Measurements from ENCODE around the gene INO80B. TPM values are rescaled to one million over a fixed set of nuclear protein-coding genes. Genes with fewer than 3 reads are reported as not detected.

The INO80B gene
- total and polyA plus RNA-seq, 2 of the 8 experiments (the other 6 are each of a cell fraction or from before 2014, with no cell fraction given), result 3.9 to 18.5 TPM

- no peak overlapping the region for H2BK12ac ChIP-seq (ENCODE audit: low read depth, low read length)
- peaks cover 0 to 6% of the 10 kb centered on the region in 2 experiments for H4K20me1 ChIP-seq (replicated peaks in 1 of 2; ENCODE audit: control insufficient read depth in 1 of 2, insufficient read depth in 2 of 2, low read length in 2 of 2)
- no peak overlapping the region for H2BK120ac ChIP-seq (replicated peaks; ENCODE audit: low read depth, low read length)
- no peak overlapping the region for H3K14ac ChIP-seq (ENCODE audit: insufficient read length)
- H2BK15ac ChIP-seq (ENCODE audit: low read length), result no peak overlapping the region
- ChIA-PET CTCF (ENCODE audit: partially characterized antibody) (interaction anchor here (1.0 to 3.5 kb wide), 9 partner anchors 8 to 82 kb away, joined by 3 to 20 read pairs (median 6); partner anchors contain the start of genes DQX1, LOXL3 and TLX2), POLR2A (ENCODE audit: partially characterized antibody) (interaction anchor here (1.2 to 3.9 kb wide), 5 partner anchors 10 to 69 kb away, joined by 4 to 17 read pairs (median 11); partner anchors contain the start of genes DQX1 and WBP1)
- DNase-seq (ENCODE audit: low read depth in 1 of 2, low spot score in 2 of 2) (no peak), FAIRE-seq (no peak)
- TF ChIP-seq KDM5A (IDR thresholded peaks at IDR 0.05; ENCODE audit: low read length) (no peak), USF2 (IDR thresholded peaks at IDR 0.05; ENCODE audit: low read length) (no peak), ATF2 (IDR thresholded peaks at IDR 0.05; ENCODE audit: low read length) (no peak)
- no peak overlapping the region for H4K8ac ChIP-seq (ENCODE audit: extremely low read depth, insufficient read depth, low read length)
- no peak overlapping the region for H2AFZ ChIP-seq (ENCODE audit: low read length)
- no peaks in the 10 kb centered on the region for H3K9me3 ChIP-seq (ENCODE audit: insufficient read depth in 2 of 2, low read depth in 1 of 2, low read length in 1 of 2)
- H4K91ac ChIP-seq (replicated peaks; ENCODE audit: insufficient read length, low read length), result no peak overlapping the region
- H3K79me1 ChIP-seq (ENCODE audit: low read depth, low read length), result no peaks in the 10 kb centered on the region
- no peak overlapping the region for H2BK20ac ChIP-seq (ENCODE audit: low read length)
- no peak overlapping the region for H3K56ac ChIP-seq (replicated peaks; ENCODE audit: insufficient read length, low read depth, low read length)
- H3K36me3 ChIP-seq (ENCODE audit: control insufficient read depth in 2 of 4, insufficient read depth in 4 of 4, low read length in 3 of 4), result peaks cover 0 to 9% (median 4%) of the 10 kb centered on the region in 4 experiments; a peak in 6 of 8 replicates
- H3K4me3 ChIP-seq (ENCODE audit: extremely low read depth in 1 of 4, insufficient read depth in 2 of 4, low read depth in 3 of 4, low read length in 4 of 4), result no peak overlapping the region
- no peak overlapping the region for H3K27ac ChIP-seq (ENCODE audit: low read depth, low read length)
- H3K23me2 ChIP-seq (ENCODE audit: low read depth, low read length), result peaks cover 26% of the 10 kb centered on the region
- no peak overlapping the region for H3K18ac ChIP-seq (ENCODE audit: extremely low read depth, low read length)
- H3K4me2 ChIP-seq (ENCODE audit: insufficient read depth in 1 of 2, low read depth in 2 of 2, low read length in 2 of 2), result no peak overlapping the region; a peak in 1 of 4 replicates
- H3K9ac ChIP-seq (replicated peaks in 1 of 4; ENCODE audit: extremely low read depth in 1 of 4, low read depth in 3 of 4, low read length in 3 of 4), result no peak overlapping the region
- peaks cover 0 to 3% of the 10 kb centered on the region in 2 experiments; a peak in 1 of 4 replicates for H3K79me2 ChIP-seq (ENCODE audit: control insufficient read depth in 1 of 2, insufficient read depth in 2 of 2, low read length in 2 of 2)
- no peak overlapping the region for H3K4ac ChIP-seq (replicated peaks; ENCODE audit: insufficient read length, low read depth, low read length)
- 93% methylated on average over 14 of the region's 14 CpGs; no CpG with 5 or more reads in 1 of the 2 experiments for WGBS, 2 experiments (ENCODE audit: extremely low coverage in 1 of 2, insufficient coverage in 1 of 2, insufficient read length in 1 of 2, insufficient replicate concordance in 2 of 2, low coverage in 1 of 2, low lambda C conversion rate in 2 of 2, missing lambda C conversion rate in 1 of 2)
- H2BK5ac ChIP-seq (ENCODE audit: low read depth, low read length), result no peak overlapping the region
- peaks cover 7 to 37% (median 30%) of the 10 kb centered on the region in 4 experiments for H3K4me1 ChIP-seq (replicated peaks in 1 of 4; ENCODE audit: control insufficient read depth in 3 of 4, insufficient read depth in 4 of 4, low read length in 3 of 4)
- no peak overlapping the region for H3K23ac ChIP-seq (ENCODE audit: insufficient read length)
- H4K5ac ChIP-seq (ENCODE audit: insufficient read length, low read depth, low read length), result no peak overlapping the region
- H3K27me3 ChIP-seq (replicated peaks in 1 of 4; ENCODE audit: control insufficient read depth in 3 of 4, extremely low read depth in 1 of 4, insufficient read depth in 3 of 4, low read length in 3 of 4), result peaks cover 51 to 80% (median 76%) of the 10 kb centered on the region in 4 experiments
- H2AK5ac ChIP-seq (ENCODE audit: low read depth, low read length), result no peak overlapping the region
Observed at GRCh38 chr2:74505448-74506246, 50.8 kb downstream of the INO80B start.
